ENCODE results near the gene LSAMP. TPM values are rescaled to one million over a fixed set of nuclear protein-coding genes. Genes with fewer than 3 reads are reported as not detected.

Gene LSAMP
- total RNA-seq, 1 experiment from 2014 or later = 5.7 TPM

- TF ChIP-seq KAT7 (CRISPR knock-in tag; IDR thresholded peaks at IDR 0.05; ENCODE audit: borderline replicate concordance) (no peak), ZNF121 (CRISPR knock-in tag; IDR thresholded peaks at IDR 0.05) (no peak), IRF1 (CRISPR knock-in tag; IDR thresholded peaks at IDR 0.05) (no peak), SMAD4 (CRISPR knock-in tag; IDR thresholded peaks at IDR 0.05) (no peak), NFYB (CRISPR knock-in tag; conservative IDR thresholded peaks at IDR 0.05; ENCODE audit: low read depth) (no peak), SOX15 (CRISPR knock-in tag; IDR thresholded peaks at IDR 0.05) (no peak), OVOL2 (CRISPR knock-in tag; IDR thresholded peaks at IDR 0.05; ENCODE audit: borderline replicate concordance) (no peak), CDX4 (CRISPR knock-in tag; IDR thresholded peaks at IDR 0.05; ENCODE audit: borderline replicate concordance) (no peak)
These were observed 283.4 kb downstream of the LSAMP start (continued) for GRCh38 chr3:116161575-116162525.

- no peaks in the 10 kb centered on the region for H3K36me3 Mint-ChIP-seq
- peaks cover 8% of the 10 kb centered on the region for H3K4me1 Mint-ChIP-seq
- H3K9me3 Mint-ChIP-seq = no peaks in the 10 kb centered on the region
- POLR2A ChIA-PET = no interaction called here
- no peak overlapping the region for H3K27ac Mint-ChIP-seq
- H3K27me3 Mint-ChIP-seq (ENCODE audit: low read depth) = no peaks in the 10 kb centered on the region; the same call in 1 of the 2 replicates
- H3K4me3 Mint-ChIP-seq = no peak overlapping the region
- ATAC-seq (no peak), DNase-seq (ENCODE audit: low spot score) (no peak)
- CTCF ChIA-PET = no interaction called here
- TF ChIP-seq ATF1 (CRISPR knock-in tag; IDR thresholded peaks at IDR 0.05) (no peak), NFATC4 (CRISPR knock-in tag; IDR thresholded peaks at IDR 0.05) (no peak), E2F5 (CRISPR knock-in tag; IDR thresholded peaks at IDR 0.05) (no peak), ZNF532 (CRISPR knock-in tag; IDR thresholded peaks at IDR 0.05; ENCODE audit: borderline replicate concordance) (no peak)
These were observed 284.7 kb downstream of the LSAMP start for GRCh38 chr3:116160594-116160993.

GRCh38 chr3:116155841-116156240 lies 289.4 kb downstream of the LSAMP start:
- H3K4me1 Mint-ChIP-seq = peaks cover 9% of the 10 kb centered on the region
- no peaks in the 10 kb centered on the region for H3K9me3 Mint-ChIP-seq
- no peak for TF ChIP-seq USF2 (CRISPR knock-in tag; IDR thresholded peaks at IDR 0.05)
- no peak for TF ChIP-seq NR1H2 (CRISPR knock-in tag; IDR thresholded peaks at IDR 0.05)
- no peak for TF ChIP-seq ZMAT4 (CRISPR knock-in tag; IDR thresholded peaks at IDR 0.05)
- TF ChIP-seq ZNF416 (CRISPR knock-in tag; IDR thresholded peaks at IDR 0.05) = no peak
- TF ChIP-seq ZBTB21 (CRISPR knock-in tag; IDR thresholded peaks at IDR 0.05; ENCODE audit: borderline replicate concordance) = no peak
- TF ChIP-seq AFF4 (CRISPR knock-in tag; IDR thresholded peaks at IDR 0.05; ENCODE audit: borderline replicate concordance) = no peak
- no peak for TF ChIP-seq ZNF396 (CRISPR knock-in tag; IDR thresholded peaks at IDR 0.05; ENCODE audit: borderline replicate concordance)
- H3K4me3 Mint-ChIP-seq = no peak overlapping the region
- ATAC-seq (no peak), DNase-seq (ENCODE audit: low spot score) (no peak)
- no peaks in the 10 kb centered on the region for H3K36me3 Mint-ChIP-seq
- ChIA-PET POLR2A (no interaction called here), CTCF (no interaction called here)
- H3K27me3 Mint-ChIP-seq (ENCODE audit: low read depth) = no peaks in the 10 kb centered on the region; the same call in 1 of the 2 replicates
- no peak overlapping the region for H3K27ac Mint-ChIP-seq
